LNCaP clone FGC (cell line): Measurements from ENCODE around the gene ABHD12B.

Experiments used
- DNase-seq: peaks from one replicate; pipeline ENCODE4 v3.0.0-alpha.2; 2011; ENCODE audit warnings: low read depth
- H3K4me3 ChIP-seq: 2 replicates; pipeline ENCODE4 v1.5.1; 2011; ENCODE audit warnings: mild to moderate bottlenecking, low read depth, low read length, control low read depth
- CTCF ChIP-seq: IDR thresholded peaks from 2 replicates; pipeline ENCODE4 v1.5.1; 2012; ENCODE audit warnings: mild to moderate bottlenecking; ENCODE audit not compliant: control insufficient read depth, insufficient read depth; ENCODE audit errors: extremely low read depth

Gene ABHD12B

GRCh38 chr14:50832935-50833630 lies 38.8 kb upstream of the ABHD12B start:
- no peak overlapping the region for H3K4me3 ChIP-seq
- TF ChIP-seq CTCF: no peak
- no peak for DNase-seq

DNA sequence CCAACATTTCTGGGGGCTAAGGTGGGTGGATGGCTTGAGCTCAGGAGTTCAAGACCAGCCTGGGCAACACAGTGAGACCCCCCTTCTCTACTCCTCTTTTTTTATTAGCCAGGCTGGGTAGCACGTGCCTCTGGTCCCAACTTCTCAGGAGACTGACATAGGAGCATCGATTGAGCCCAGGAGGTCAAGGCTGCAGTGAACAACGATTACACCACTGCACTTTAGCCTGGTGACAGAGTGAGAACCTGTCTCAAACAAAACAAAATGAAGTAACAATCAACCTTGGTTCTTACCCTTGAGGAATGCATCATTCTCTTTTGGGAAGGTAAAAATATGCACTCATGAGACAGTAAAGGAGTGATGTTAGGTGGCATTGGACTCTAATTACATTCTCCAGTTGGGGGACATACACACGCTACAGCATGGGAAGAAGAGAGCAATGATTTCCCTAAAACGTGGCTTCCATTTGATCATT lies 37.0 kb upstream of the ABHD12B start:
- no peak for TF ChIP-seq CTCF
- no peak overlapping the region for H3K4me3 ChIP-seq
- DNase-seq: no peak

GRCh38 chr14:50835280-50835679 lies 36.6 kb upstream of the ABHD12B start:
- TF ChIP-seq CTCF: no peak
- H3K4me3 ChIP-seq: no peak overlapping the region
- DNase-seq: no peak

GRCh38 chr14:50836515-50836914 lies 35.3 kb upstream of the ABHD12B start:
- no peak for DNase-seq
- no peak for TF ChIP-seq CTCF
- no peak overlapping the region for H3K4me3 ChIP-seq

DNA sequence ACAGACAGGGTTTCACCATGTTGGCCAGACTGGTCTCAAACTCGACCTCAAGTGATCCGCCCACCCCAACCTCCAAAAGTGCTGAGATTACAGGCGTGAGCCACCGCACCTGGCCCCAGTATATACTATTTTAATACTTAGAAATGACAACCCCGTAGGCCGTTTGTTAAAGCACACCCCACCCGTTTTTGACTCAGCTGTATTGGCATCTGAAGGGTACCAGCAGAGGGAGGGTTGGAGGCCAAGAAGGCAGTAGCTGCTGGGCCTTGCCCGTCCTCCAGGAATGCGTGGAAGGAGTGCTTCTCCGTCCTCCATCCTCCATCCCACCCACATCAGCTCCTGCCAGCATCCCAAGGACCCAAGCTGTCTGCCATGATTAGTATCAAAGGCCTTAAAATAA lies 34.6 kb upstream of the ABHD12B start:
- H3K4me3 ChIP-seq: no peak overlapping the region
- no peak for TF ChIP-seq CTCF
- DNase-seq: no peak

DNA sequence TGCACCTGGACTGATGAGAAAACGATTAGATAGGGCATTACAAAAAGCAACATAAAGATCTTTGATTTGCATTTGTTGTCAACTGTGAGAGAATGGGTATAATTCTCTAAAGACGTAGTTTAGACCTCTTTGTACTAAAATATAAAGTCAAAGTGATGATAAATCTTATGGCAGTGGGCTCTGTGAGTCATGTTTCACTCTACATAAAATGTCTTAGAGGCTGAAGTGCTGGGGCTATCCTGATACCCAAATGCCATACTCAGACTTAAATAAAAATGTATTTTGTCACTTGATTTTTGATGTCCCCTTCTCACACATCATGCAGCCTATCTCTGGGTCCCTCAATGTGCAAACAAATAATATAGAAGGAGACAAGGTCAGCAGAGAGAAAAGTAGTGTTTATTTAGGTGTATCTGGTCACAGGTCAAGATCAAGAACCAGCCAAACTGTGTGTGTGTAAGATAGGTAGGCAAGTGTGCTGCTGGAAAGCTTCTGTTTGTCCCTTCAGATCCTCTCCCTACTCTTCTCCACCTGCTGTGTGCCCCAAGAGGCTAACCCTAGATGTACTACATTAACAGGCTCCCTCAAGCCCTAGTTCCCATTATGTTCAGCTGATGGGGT lies 33.9 kb upstream of the ABHD12B start:
- no peak overlapping the region for H3K4me3 ChIP-seq
- no peak for DNase-seq
- TF ChIP-seq CTCF: no peak
